ENCODE measurements around the gene CEP120. TPM values are rescaled to one million over a fixed set of nuclear protein-coding genes. Genes with fewer than 3 reads are reported as not detected.
"Not testable (repeated sequence)": the region's sequence is repeated elsewhere in the genome, so short reads cannot be mapped to it uniquely, and the experiment has no call there.

CEP120 gene
- total RNA-seq: 10 to 100 TPM; 11.7 to 18.2 TPM

GRCh38 chr5:123423278-123424149 is at the start of gene CEP120:
Gene CEP120, minus strand, starts transcription at chr5:123423403. Its CDS starts 405 bp downstream, at chr5:123422998.
- H3K9ac ChIP-seq (ENCODE audit: low read depth in 2 of 2, low read length in 2 of 2): peak within 1 kb of the TSS; percentile 89 to 94
- H3K9me3 ChIP-seq: no peaks in the 10 kb centered on the region
- DNase-seq: peak; percentile 99
- peak within 1 kb of the TSS; percentile 90 for H3K27ac ChIP-seq
- H3K4me3 ChIP-seq: peak within 1 kb of the TSS; percentile 73
- intact Hi-C loops (cut with DNase I): loop anchor here (5.0 to 10.0 kb wide), 2 partner anchors 89 to 181 kb away; partner anchors contain the start of gene CSNK1G3
- H3K4me1 ChIP-seq: no peaks in the 10 kb centered on the region
- TF ChIP-seq, protein P1, sequence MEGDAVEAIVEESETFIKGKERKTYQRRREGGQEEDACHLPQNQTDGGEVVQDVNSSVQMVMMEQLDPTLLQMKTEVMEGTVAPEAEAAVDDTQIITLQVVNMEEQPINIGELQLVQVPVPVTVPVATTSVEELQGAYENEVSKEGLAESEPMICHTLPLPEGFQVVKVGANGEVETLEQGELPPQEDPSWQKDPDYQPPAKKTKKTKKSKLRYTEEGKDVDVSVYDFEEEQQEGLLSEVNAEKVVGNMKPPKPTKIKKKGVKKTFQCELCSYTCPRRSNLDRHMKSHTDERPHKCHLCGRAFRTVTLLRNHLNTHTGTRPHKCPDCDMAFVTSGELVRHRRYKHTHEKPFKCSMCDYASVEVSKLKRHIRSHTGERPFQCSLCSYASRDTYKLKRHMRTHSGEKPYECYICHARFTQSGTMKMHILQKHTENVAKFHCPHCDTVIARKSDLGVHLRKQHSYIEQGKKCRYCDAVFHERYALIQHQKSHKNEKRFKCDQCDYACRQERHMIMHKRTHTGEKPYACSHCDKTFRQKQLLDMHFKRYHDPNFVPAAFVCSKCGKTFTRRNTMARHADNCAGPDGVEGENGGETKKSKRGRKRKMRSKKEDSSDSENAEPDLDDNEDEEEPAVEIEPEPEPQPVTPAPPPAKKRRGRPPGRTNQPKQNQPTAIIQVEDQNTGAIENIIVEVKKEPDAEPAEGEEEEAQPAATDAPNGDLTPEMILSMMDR (IDR thresholded peaks at IDR 0.05): peak; percentile 70
- H3K36me3 ChIP-seq: no peaks in the 10 kb centered on the region
- H3K27me3 ChIP-seq: no peaks in the 10 kb centered on the region

- H3K27ac ChIP-seq: no peak overlapping the region
- H3K36me3 ChIP-seq: no peaks in the 10 kb centered on the region
- H3K9ac ChIP-seq (ENCODE audit: low read depth in 2 of 2, low read length in 2 of 2): no peak overlapping the region
- H3K4me3 ChIP-seq: no peak overlapping the region
- no peaks in the 10 kb centered on the region for H3K4me1 ChIP-seq
- intact Hi-C loops (cut with DNase I): no loop called here
- H3K9me3 ChIP-seq: no peaks in the 10 kb centered on the region
- TF ChIP-seq, protein P1 (IDR thresholded peaks at IDR 0.05): no peak
- no peak for DNase-seq
- H3K27me3 ChIP-seq: no peaks in the 10 kb centered on the region
Observed at GRCh38 chr5:123472150-123472924, 49.1 kb upstream of the CEP120 start.

DNA sequence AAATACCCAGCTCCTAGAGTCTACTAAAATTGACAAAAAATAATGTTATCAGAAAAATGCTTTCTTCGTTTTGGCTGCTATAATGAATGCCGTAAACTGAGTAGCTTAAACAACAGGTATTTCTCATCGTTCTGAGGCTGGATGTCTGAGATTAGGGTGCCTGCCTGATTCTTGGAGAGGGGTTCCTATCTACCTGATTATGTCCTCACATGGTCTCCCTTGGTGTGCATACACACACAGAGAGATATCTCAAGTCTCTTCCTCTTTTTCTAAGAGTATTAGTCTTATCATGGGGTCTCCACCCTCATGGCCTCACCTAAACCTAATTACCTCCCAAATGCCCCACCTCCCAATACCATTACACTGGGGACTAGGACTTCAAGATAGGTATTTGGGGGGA is 48.2 kb upstream of the CEP120 start:
- TF ChIP-seq, protein P1 (IDR thresholded peaks at IDR 0.05): no peak
- H3K9ac ChIP-seq (ENCODE audit: low read depth in 2 of 2, low read length in 2 of 2): no peak overlapping the region
- no peak for DNase-seq
- no peaks in the 10 kb centered on the region for H3K9me3 ChIP-seq
- intact Hi-C loops (cut with DNase I): no loop called here
- no peaks in the 10 kb centered on the region for H3K4me1 ChIP-seq
- H3K27me3 ChIP-seq: no peaks in the 10 kb centered on the region
- no peaks in the 10 kb centered on the region for H3K36me3 ChIP-seq
- H3K27ac ChIP-seq: no peak overlapping the region
- no peak overlapping the region for H3K4me3 ChIP-seq

DNA sequence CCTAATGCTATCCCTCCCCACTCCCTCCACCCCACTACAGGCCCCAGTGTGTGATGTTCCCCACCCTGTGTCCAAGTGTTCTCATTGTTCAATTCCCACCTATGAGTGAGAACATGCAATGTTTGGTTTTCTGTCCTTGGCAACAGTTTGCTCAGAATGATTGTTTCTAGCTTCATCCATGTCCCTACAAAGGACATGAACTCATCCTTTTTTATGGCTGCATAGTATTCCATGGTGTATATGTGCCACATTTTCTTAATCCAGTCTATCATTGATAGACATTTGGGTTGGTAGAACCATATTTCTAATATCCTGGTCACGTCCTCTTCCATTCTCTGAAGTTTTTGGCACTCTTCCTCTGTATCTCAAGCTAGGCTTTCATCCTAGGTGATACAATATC is 43.6 kb upstream of the CEP120 start:
- intact Hi-C loops (cut with DNase I); DNase-seq; H3K9ac ChIP-seq (ENCODE audit: low read depth in 2 of 2, low read length in 2 of 2); H3K9me3 ChIP-seq; H3K27me3 ChIP-seq; H3K4me3 ChIP-seq; H3K4me1 ChIP-seq; H3K36me3 ChIP-seq; H3K27ac ChIP-seq: not testable (repeated sequence)

- Histone ChIP-seq H3K4me1 (no peaks in the 10 kb centered on the region), H3K4me3 (no peak overlapping the region), H3K27me3 (no peaks in the 10 kb centered on the region), H3K9ac (ENCODE audit: low read depth in 2 of 2, low read length in 2 of 2) (peak overlapping the region in 1 of 2 donors; percentile 1), H3K36me3 (no peaks in the 10 kb centered on the region), H3K27ac (peak overlapping the region; percentile 61), H3K9me3 (no peaks in the 10 kb centered on the region)
- TF ChIP-seq, protein P1 (IDR thresholded peaks at IDR 0.05): no peak
- peak; percentile 83 for DNase-seq
- intact Hi-C loops (cut with DNase I): no loop called here
Observed at GRCh38 chr5:123460296-123460729, 37.1 kb upstream of the CEP120 start.

- H3K27ac ChIP-seq; H3K9ac ChIP-seq (ENCODE audit: low read depth in 2 of 2, low read length in 2 of 2); intact Hi-C loops (cut with DNase I); DNase-seq; H3K9me3 ChIP-seq; H3K4me1 ChIP-seq; H3K4me3 ChIP-seq; H3K27me3 ChIP-seq; H3K36me3 ChIP-seq: not testable (repeated sequence)
Observed at GRCh38 chr5:123458994-123459393, 35.8 kb upstream of the CEP120 start.
